Measurements from ENCODE around the gene SRBD1. TPM values are rescaled to one million over a fixed set of nuclear protein-coding genes. Genes with fewer than 3 reads are reported as not detected.

The SRBD1 gene
- total and polyA plus RNA-seq, 2 of the 8 experiments (the other 6 are each of a cell fraction or from before 2014, with no cell fraction given), result 4.6 to 20.0 TPM

- Histone ChIP-seq H2AK5ac (ENCODE audit: low read depth, low read length) (no peak overlapping the region), H3K18ac (ENCODE audit: extremely low read depth, low read length) (no peak overlapping the region), H3K79me1 (ENCODE audit: low read depth, low read length) (no peaks in the 10 kb centered on the region), H2AFZ (ENCODE audit: low read length) (no peak overlapping the region), H3K27me3 (replicated peaks in 1 of 4; ENCODE audit: control insufficient read depth in 3 of 4, extremely low read depth in 1 of 4, insufficient read depth in 3 of 4, low read length in 3 of 4) (no peaks in the 10 kb centered on the region), H3K27ac (ENCODE audit: low read depth, low read length) (no peak overlapping the region), H4K91ac (replicated peaks; ENCODE audit: insufficient read length, low read length) (no peak overlapping the region), H4K5ac (ENCODE audit: insufficient read length, low read depth, low read length) (no peak overlapping the region), H3K23ac (ENCODE audit: insufficient read length) (no peak overlapping the region), H2BK15ac (ENCODE audit: low read length) (no peak overlapping the region), H3K4me2 (ENCODE audit: insufficient read depth in 1 of 2, low read depth in 2 of 2, low read length in 2 of 2) (no peak overlapping the region), H2BK5ac (ENCODE audit: low read depth, low read length) (no peak overlapping the region), H3K9ac (replicated peaks in 1 of 4; ENCODE audit: extremely low read depth in 1 of 4, low read depth in 3 of 4, low read length in 3 of 4) (no peak overlapping the region), H3K4me1 (replicated peaks in 1 of 4; ENCODE audit: control insufficient read depth in 3 of 4, insufficient read depth in 4 of 4, low read length in 3 of 4) (peaks cover 0 to 6% (median 4%) of the 10 kb centered on the region in 4 experiments; a peak in 4 of 7 replicates), H3K14ac (ENCODE audit: insufficient read length) (no peak overlapping the region), H3K9me3 (ENCODE audit: insufficient read depth in 2 of 2, low read depth in 1 of 2, low read length in 1 of 2) (no peaks in the 10 kb centered on the region), H3K56ac (replicated peaks; ENCODE audit: insufficient read length, low read depth, low read length) (no peak overlapping the region), H2BK12ac (ENCODE audit: low read depth, low read length) (no peak overlapping the region), H3K79me2 (ENCODE audit: control insufficient read depth in 1 of 2, insufficient read depth in 2 of 2, low read length in 2 of 2) (no peaks in the 10 kb centered on the region), H3K36me3 (ENCODE audit: control insufficient read depth in 2 of 4, insufficient read depth in 4 of 4, low read length in 3 of 4) (peaks cover 0 to 5% (median 1%) of the 10 kb centered on the region in 4 experiments; a peak in 3 of 8 replicates), H3K23me2 (ENCODE audit: low read depth, low read length) (no peaks in the 10 kb centered on the region), H2BK120ac (replicated peaks; ENCODE audit: low read depth, low read length) (no peak overlapping the region), H3K4ac (replicated peaks; ENCODE audit: insufficient read length, low read depth, low read length) (no peak overlapping the region), H2BK20ac (ENCODE audit: low read length) (no peak overlapping the region), H4K20me1 (replicated peaks in 1 of 2; ENCODE audit: control insufficient read depth in 1 of 2, insufficient read depth in 2 of 2, low read length in 2 of 2) (no peaks in the 10 kb centered on the region), H3K4me3 (ENCODE audit: extremely low read depth in 1 of 4, insufficient read depth in 2 of 4, low read depth in 3 of 4, low read length in 4 of 4) (no peak overlapping the region), H4K8ac (ENCODE audit: extremely low read depth, insufficient read depth, low read length) (no peak overlapping the region)
- DNase-seq (ENCODE audit: low read depth in 1 of 2, low spot score in 2 of 2) (no peak), FAIRE-seq (no peak)
- 88% methylated on average over 1 of the region's 1 CpG; no CpG with 5 or more reads in 1 of the 2 experiments for WGBS, 2 experiments (ENCODE audit: extremely low coverage in 1 of 2, insufficient coverage in 1 of 2, insufficient read length in 1 of 2, insufficient replicate concordance in 2 of 2, low coverage in 1 of 2, low lambda C conversion rate in 2 of 2, missing lambda C conversion rate in 1 of 2)
- POLR2A ChIA-PET (ENCODE audit: partially characterized antibody), result interaction anchor here (0.6 kb wide), 1 partner anchor 80 kb away, joined by 3 read pairs; no protein-coding TSS in a partner anchor
- CTCF ChIA-PET (ENCODE audit: partially characterized antibody), result no interaction called here
- TF ChIP-seq CTCF (IDR thresholded peaks at IDR 0.05; ENCODE audit: control extremely low read depth in 1 of 3, insufficient read depth in 1 of 3, low read depth in 1 of 3, low read length in 3 of 3), result no peak
- no peak for TF ChIP-seq JUN (IDR thresholded peaks at IDR 0.05; ENCODE audit: low read depth, low read length)
- TF ChIP-seq RFX5 (IDR thresholded peaks at IDR 0.05; ENCODE audit: borderline replicate concordance, low read depth, low read length), result no peak
- TF ChIP-seq ZNF274 (IDR thresholded peaks at IDR 0.05; ENCODE audit: borderline replicate concordance, extremely low read depth, low read length), result no peak
- TF ChIP-seq HDAC2 (IDR thresholded peaks at IDR 0.05; ENCODE audit: borderline replicate concordance in 1 of 2, low read depth in 2 of 2, low read length in 2 of 2), result no peak
- TF ChIP-seq SRF (IDR thresholded peaks at IDR 0.05; ENCODE audit: low read depth, low read length), result no peak
- no peak for TF ChIP-seq POLR2A (IDR thresholded peaks at IDR 0.05; ENCODE audit: control extremely low read depth in 1 of 2, low read depth in 2 of 2, low read length in 2 of 2)
- TF ChIP-seq ASH2L (IDR thresholded peaks at IDR 0.05; ENCODE audit: low read length), result no peak
- TF ChIP-seq SIN3A (conservative IDR thresholded peaks at IDR 0.05 in 1 of 2, IDR thresholded peaks at IDR 0.05 in 1 of 2; ENCODE audit: low read depth in 1 of 2, low read length in 2 of 2), result no peak
- TF ChIP-seq BACH1 (IDR thresholded peaks at IDR 0.05; ENCODE audit: low read length), result no peak
- TF ChIP-seq CREB1 (IDR thresholded peaks at IDR 0.05), result no peak
- TF ChIP-seq KDM1A (IDR thresholded peaks at IDR 0.05; ENCODE audit: borderline replicate concordance, low read length), result no peak
Measured at GRCh38 chr2:45409677-45410076, 201.4 kb downstream of the SRBD1 start.

All from H1 (cell line).